Transverse colon (tissue), 4 donors: Measurements from ENCODE around the gene ORC1.

Source experiments
- EP300 ChIP-seq: sonication (generic); formaldehyde crosslinking; IDR thresholded peaks from one replicate; pipeline ENCODE4 v1.6.1; 2017; ENCODE audit warnings: antibody characterized with exemption, low read depth
- POLR2A ChIP-seq: fragments of 450-650 bp; IDR thresholded peaks from one replicate; pipeline ENCODE4 v1.6.1; 2016; ENCODE audit warnings: antibody characterized with exemption, mild to moderate bottlenecking, moderate library complexity
- POLR2AphosphoS5 ChIP-seq, 3 donors: sonication (generic); formaldehyde crosslinking; IDR thresholded peaks; one replicate each; pipeline ENCODE4 v1.6.1; 2016; ENCODE audit warnings: antibody characterized with exemption in 3 of 3
- TF ChIP-seq, protein P1 (sequence below), 5 experiments: fragments of 200-600 bp in 3 of 5; fragments of 450-650 bp in 2 of 5; sonication (generic) in 3 of 5; IDR thresholded peaks; 1 replicate in 2 of 5; 2 replicates in 3 of 5; pipeline ENCODE4 v1.5.1; 2016 to 2017; ENCODE audit warnings: antibody characterized with exemption in 5 of 5, inconsistent platforms in 3 of 5, mild to moderate bottlenecking in 2 of 5, moderate library complexity in 1 of 5

DNA sequence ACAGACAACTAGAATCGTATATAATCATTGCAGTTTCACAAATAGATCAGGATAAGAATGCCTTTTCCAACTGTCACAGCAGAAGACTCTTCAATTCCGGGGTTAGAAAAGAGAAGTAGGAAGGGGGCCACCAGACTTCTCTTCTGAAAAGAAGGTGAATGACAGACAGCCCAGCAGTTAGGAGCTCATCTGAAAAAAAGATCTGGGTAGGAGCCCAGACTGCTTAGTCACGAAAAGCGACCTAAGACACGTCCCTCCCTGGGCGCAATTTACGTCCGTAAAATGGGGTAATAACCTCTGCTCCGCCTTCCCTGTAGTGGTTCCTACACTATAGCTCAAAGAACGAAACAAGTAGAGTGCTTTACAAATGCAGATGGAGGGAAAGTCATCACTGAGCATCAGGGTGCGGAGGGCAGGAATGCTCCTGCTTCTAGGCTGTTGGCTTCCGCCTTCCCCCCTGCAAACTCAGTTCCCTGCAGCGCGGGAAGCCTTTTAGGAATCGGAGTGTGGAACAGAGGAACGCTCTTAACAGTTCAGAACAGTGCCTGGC lies 582 bp downstream of the ORC1 start:
- TF ChIP-seq, protein P1, sequence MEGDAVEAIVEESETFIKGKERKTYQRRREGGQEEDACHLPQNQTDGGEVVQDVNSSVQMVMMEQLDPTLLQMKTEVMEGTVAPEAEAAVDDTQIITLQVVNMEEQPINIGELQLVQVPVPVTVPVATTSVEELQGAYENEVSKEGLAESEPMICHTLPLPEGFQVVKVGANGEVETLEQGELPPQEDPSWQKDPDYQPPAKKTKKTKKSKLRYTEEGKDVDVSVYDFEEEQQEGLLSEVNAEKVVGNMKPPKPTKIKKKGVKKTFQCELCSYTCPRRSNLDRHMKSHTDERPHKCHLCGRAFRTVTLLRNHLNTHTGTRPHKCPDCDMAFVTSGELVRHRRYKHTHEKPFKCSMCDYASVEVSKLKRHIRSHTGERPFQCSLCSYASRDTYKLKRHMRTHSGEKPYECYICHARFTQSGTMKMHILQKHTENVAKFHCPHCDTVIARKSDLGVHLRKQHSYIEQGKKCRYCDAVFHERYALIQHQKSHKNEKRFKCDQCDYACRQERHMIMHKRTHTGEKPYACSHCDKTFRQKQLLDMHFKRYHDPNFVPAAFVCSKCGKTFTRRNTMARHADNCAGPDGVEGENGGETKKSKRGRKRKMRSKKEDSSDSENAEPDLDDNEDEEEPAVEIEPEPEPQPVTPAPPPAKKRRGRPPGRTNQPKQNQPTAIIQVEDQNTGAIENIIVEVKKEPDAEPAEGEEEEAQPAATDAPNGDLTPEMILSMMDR (IDR thresholded peaks at IDR 0.05) = no peak
- no peak for TF ChIP-seq POLR2AphosphoS5 (IDR thresholded peaks at IDR 0.05)
- TF ChIP-seq EP300 = no peak
- no peak for TF ChIP-seq POLR2A
